Immature natural killer cell (primary cell): Measurements from ENCODE around the gene TRMT10A. TPM values are rescaled to one million over a fixed set of nuclear protein-coding genes. Genes with fewer than 3 reads are reported as not detected.

ENCODE experiments used
- DNase-seq, 3 donors: peaks; one replicate each; pipeline ENCODE4 v3.0.0; 2022; ENCODE audit warnings: mixed read lengths in 1 of 3
- H3K27ac Mint-ChIP-seq, 6 donors: one replicate each; pipeline ENCODE4 v1.8.0; 2020; ENCODE audit warnings: mixed read lengths in 6 of 6, mild to moderate bottlenecking in 5 of 6, inconsistent platforms in 4 of 6, moderate library complexity in 3 of 6
- H3K27me3 Mint-ChIP-seq, 3 donors: one replicate each; pipeline ENCODE4 v1.8.0; 2020 to 2021; ENCODE audit warnings: low read depth in 3 of 3, mild to moderate bottlenecking in 3 of 3, mixed read lengths in 3 of 3, moderate library complexity in 3 of 3, inconsistent platforms in 1 of 3
- H3K36me3 Mint-ChIP-seq, 3 donors: one replicate each; pipeline ENCODE4 v1.8.0; 2020; ENCODE audit warnings: mixed read lengths in 3 of 3, inconsistent platforms in 2 of 3, mild to moderate bottlenecking in 2 of 3
- H3K4me1 Mint-ChIP-seq, 2 donors: one replicate each; pipeline ENCODE4 v1.8.0; 2020; ENCODE audit warnings: inconsistent platforms in 2 of 2, mild to moderate bottlenecking in 2 of 2, mixed read lengths in 2 of 2, moderate library complexity in 1 of 2
- H3K4me3 Mint-ChIP-seq, 5 donors: one replicate each; pipeline ENCODE4 v1.8.0; 2020; ENCODE audit warnings: mild to moderate bottlenecking in 5 of 5, mixed read lengths in 5 of 5, inconsistent platforms in 3 of 5, moderate library complexity in 3 of 5
- H3K9me3 Mint-ChIP-seq, 6 donors: one replicate each; pipeline ENCODE4 v1.8.0; 2020; ENCODE audit warnings: mild to moderate bottlenecking in 6 of 6, mixed read lengths in 6 of 6, inconsistent platforms in 4 of 6, moderate library complexity in 3 of 6
- polyA plus RNA-seq, 3 donors: library from polyadenylated mRNA; unstranded; fragments of 300-500 nt; fragmentation: Illumina TruSeq; gene quantifications; one replicate each; pipeline ENCODE4 v1.2.3, GENCODE V29; 2021

Gene TRMT10A
- polyA plus RNA-seq, 3 donors from 2014 or later: 2.1 to 5.4 (median 2.6) TPM

GRCh38 chr4:99529956-99530355 lies 33.9 kb downstream of the TRMT10A start:
- no peaks in the 10 kb centered on the region for H3K36me3 Mint-ChIP-seq
- DNase-seq: no peak
- H3K4me1 Mint-ChIP-seq: no peaks in the 10 kb centered on the region
- no peak overlapping the region for H3K4me3 Mint-ChIP-seq
- H3K9me3 Mint-ChIP-seq: peaks cover 0 to 2% (median 0%) of the 10 kb centered on the region in 6 donors
- peaks cover 0 to 2% (median 1%) of the 10 kb centered on the region in 3 donors for H3K27me3 Mint-ChIP-seq
- no peak overlapping the region for H3K27ac Mint-ChIP-seq

- Mint-ChIP-seq H3K9me3 (peaks cover 0 to 2% (median 0%) of the 10 kb centered on the region in 6 donors), H3K36me3 (no peaks in the 10 kb centered on the region), H3K4me3 (no peak overlapping the region), H3K27me3 (peaks cover 0 to 2% (median 1%) of the 10 kb centered on the region in 3 donors), H3K27ac (no peak overlapping the region), H3K4me1 (no peaks in the 10 kb centered on the region)
- no peak for DNase-seq
Measured at GRCh38 chr4:99529228-99529627, 34.6 kb downstream of the TRMT10A start.

- Mint-ChIP-seq H3K27ac (no peak overlapping the region), H3K27me3 (peaks cover 0 to 6% (median 0%) of the 10 kb centered on the region in 3 donors), H3K4me3 (no peak overlapping the region), H3K36me3 (no peaks in the 10 kb centered on the region), H3K4me1 (no peaks in the 10 kb centered on the region), H3K9me3 (no peaks in the 10 kb centered on the region)
- DNase-seq: no peak
Measured at GRCh38 chr4:99518601-99519295, 45.1 kb downstream of the TRMT10A start.

DNA sequence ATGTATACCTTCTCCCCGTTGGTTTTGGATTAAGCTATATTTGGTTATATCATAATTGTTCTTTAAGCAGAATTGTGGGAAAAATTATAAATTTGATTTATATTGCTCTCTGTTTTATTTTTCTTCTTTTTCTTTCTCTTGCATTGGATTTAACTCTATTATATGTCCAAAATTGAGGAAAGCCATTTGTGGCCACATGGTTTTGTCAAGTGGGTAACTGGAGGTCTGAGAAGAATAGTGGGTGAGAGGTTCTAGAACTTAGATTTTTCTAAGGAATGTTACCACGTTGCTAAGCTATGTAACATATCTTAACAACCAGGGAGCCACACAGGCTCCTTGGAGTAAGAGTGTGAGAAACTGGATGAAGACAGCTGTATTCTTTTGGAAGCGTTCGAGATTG lies 53.1 kb downstream of the TRMT10A start, which contains the start of gene C4orf17:
Gene C4orf17 (plus strand): TSS at position 301 of the 400 bp plus-strand sequence. CDS start 2,061 bp downstream, outside the sequence.
- Mint-ChIP-seq H3K9me3 (peaks cover 0 to 4% (median 0%) of the 10 kb centered on the region in 6 donors), H3K27ac (no peak within 1 kb of the TSS), H3K27me3 (peaks cover 2 to 9% (median 3%) of the 10 kb centered on the region in 3 donors), H3K36me3 (no peaks in the 10 kb centered on the region), H3K4me3 (no peak within 1 kb of the TSS), H3K4me1 (peaks cover 0 to 21% of the 10 kb centered on the region in 2 donors)
- DNase-seq: no peak

GRCh38 chr4:99507762-99508161 lies 56.1 kb downstream of the TRMT10A start:
- Mint-ChIP-seq H3K36me3 (no peaks in the 10 kb centered on the region), H3K4me1 (peaks cover 0 to 21% of the 10 kb centered on the region in 2 donors), H3K4me3 (no peak overlapping the region), H3K27ac (no peak overlapping the region), H3K9me3 (peaks cover 0 to 4% (median 0%) of the 10 kb centered on the region in 6 donors), H3K27me3 (peaks cover 0 to 3% (median 3%) of the 10 kb centered on the region in 3 donors)
- no peak for DNase-seq

- peaks cover 0 to 21% of the 10 kb centered on the region in 2 donors for H3K4me1 Mint-ChIP-seq
- H3K27me3 Mint-ChIP-seq: peaks cover 0 to 3% (median 3%) of the 10 kb centered on the region in 3 donors
- no peaks in the 10 kb centered on the region for H3K36me3 Mint-ChIP-seq
- H3K9me3 Mint-ChIP-seq: peaks cover 0 to 4% (median 0%) of the 10 kb centered on the region in 6 donors
- no peak overlapping the region for H3K4me3 Mint-ChIP-seq
- no peak for DNase-seq
- H3K27ac Mint-ChIP-seq: no peak overlapping the region
Measured at GRCh38 chr4:99507349-99507748, 56.5 kb downstream of the TRMT10A start.

DNA sequence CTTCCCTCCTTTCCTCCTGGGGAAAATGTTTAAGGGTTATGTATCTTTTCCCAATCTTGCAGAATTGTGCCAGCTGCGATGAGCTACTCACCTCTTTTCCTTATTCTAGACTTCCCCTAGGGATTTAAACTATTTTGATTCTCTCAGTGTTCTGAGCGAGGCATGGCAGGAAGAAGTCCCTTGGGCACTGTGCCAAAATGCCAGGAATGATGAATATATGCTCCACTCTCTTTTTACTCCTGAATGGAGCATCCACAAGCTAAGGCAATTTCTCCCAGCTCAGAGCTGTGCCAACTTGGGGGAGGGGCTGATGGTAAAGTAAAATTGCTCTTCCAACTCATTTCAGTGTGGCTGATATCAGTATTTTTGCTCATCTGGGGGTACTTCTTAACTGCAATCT lies 57.1 kb downstream of the TRMT10A start:
- Mint-ChIP-seq H3K27ac (no peak overlapping the region), H3K27me3 (peaks cover 0 to 3% (median 3%) of the 10 kb centered on the region in 3 donors), H3K9me3 (peaks cover 0 to 4% (median 0%) of the 10 kb centered on the region in 6 donors), H3K36me3 (no peaks in the 10 kb centered on the region), H3K4me1 (peaks cover 0 to 21% of the 10 kb centered on the region in 2 donors), H3K4me3 (no peak overlapping the region)
- no peak for DNase-seq

DNA sequence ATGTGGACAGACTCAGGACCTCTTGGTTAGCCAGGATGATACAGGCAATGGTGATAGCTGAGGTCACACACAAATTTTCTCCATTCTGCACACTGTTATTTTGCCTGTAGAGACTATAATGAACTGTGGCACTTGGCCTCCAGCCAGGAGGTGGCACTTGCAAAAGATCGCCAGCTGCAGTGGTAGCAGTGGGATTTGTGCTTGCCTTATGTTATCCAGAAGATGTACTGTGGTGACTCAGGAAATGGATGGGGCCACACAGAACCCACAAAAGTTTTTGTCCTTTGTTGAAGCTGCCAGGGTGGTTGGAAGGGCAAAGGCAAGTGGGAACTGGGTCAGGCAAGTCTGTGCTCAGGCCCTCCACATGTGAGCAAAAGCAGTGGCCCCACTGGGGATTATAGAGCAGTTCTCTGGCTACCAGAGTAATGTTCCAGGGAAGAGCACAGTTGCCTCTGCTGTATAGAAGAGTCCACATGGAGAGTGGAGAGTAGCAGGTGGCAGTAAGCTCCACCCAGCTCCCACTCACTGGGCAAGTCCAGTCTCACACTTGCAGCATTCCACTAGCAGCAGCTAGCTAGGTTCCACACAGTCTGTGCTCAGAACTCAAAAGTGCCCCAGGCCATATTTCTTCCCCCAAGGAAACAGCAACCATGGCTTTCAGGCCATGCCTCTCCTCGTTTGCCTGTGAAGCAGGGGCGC lies 58.9 kb downstream of the TRMT10A start:
- no peak overlapping the region for H3K4me3 Mint-ChIP-seq
- peaks cover 0 to 4% (median 0%) of the 10 kb centered on the region in 6 donors for H3K9me3 Mint-ChIP-seq
- no peak for DNase-seq
- no peak overlapping the region for H3K27ac Mint-ChIP-seq
- peaks cover 0 to 2% (median 1%) of the 10 kb centered on the region in 3 donors for H3K27me3 Mint-ChIP-seq
- no peaks in the 10 kb centered on the region for H3K36me3 Mint-ChIP-seq
- H3K4me1 Mint-ChIP-seq: peaks cover 0 to 21% of the 10 kb centered on the region in 2 donors

Other genes with a start within 250 kb of the TRMT10A start
- not detected for gene ADH1B, start 242.6 kb downstream of the TRMT10A start, polyA plus RNA-seq
- gene ADH1C, start 211.3 kb downstream of the TRMT10A start, polyA plus RNA-seq: not detected
- gene ADH7, start 128.7 kb downstream of the TRMT10A start, polyA plus RNA-seq: not detected
- not detected for gene C4orf17, start 53.0 kb downstream of the TRMT10A start, polyA plus RNA-seq
- gene MTTP, start 10.8 kb upstream of the TRMT10A start, polyA plus RNA-seq: not detected
- not detected for gene C4orf54, start 93.8 kb upstream of the TRMT10A start, polyA plus RNA-seq